GM23338 (cell line): ENCODE measurements around the gene UMODL1. TPM values are rescaled to one million over a fixed set of nuclear protein-coding genes. Genes with fewer than 3 reads are reported as not detected.
A peak's percentile ranks its signal among the peaks of the same experiment; 100 is the strongest.

Experiments
- ATAC-seq: fragments of 200-7000 bp; cut with Tn5 transposase; 3 replicates; pipeline ENCODE4 v1.9.1; 2020
- DNase-seq: peaks from one replicate; pipeline ENCODE4 v3.0.0-alpha.2; 2015; ENCODE audit warnings: low spot score
- H2AFZ ChIP-seq: fragments of 200-600 bp; sonication (generic); 2 replicates; pipeline ENCODE4 v1.8.0; 2016; ENCODE audit warnings: antibody characterized with exemption, mild to moderate bottlenecking, moderate library complexity
- H3F3A ChIP-seq: fragments of 200-600 bp; sonication (generic); replicated peaks from 2 replicates; pipeline ENCODE4 v1.8.0; 2017; ENCODE audit warnings: antibody characterized with exemption, mixed run types, low read depth
- H3K27ac ChIP-seq: fragments of 200-600 bp; sonication (generic); 2 replicates; pipeline ENCODE4 v1.6.1; 2016; ENCODE audit warnings: low read depth
- H3K27me3 ChIP-seq: fragments of 200-600 bp; sonication (generic); 2 replicates; pipeline ENCODE4 v1.8.0; 2016; ENCODE audit warnings: mild to moderate bottlenecking, mixed run types, moderate library complexity; ENCODE audit not compliant: insufficient read depth
- H3K36me3 ChIP-seq: fragments of 200-600 bp; sonication (generic); 2 replicates; pipeline ENCODE4 v1.8.0; 2016; ENCODE audit warnings: mild to moderate bottlenecking; ENCODE audit not compliant: insufficient read depth
- H3K4me1 ChIP-seq: fragments of 200-600 bp; sonication (generic); 2 replicates; pipeline ENCODE4 v1.8.0; 2016; ENCODE audit warnings: mild to moderate bottlenecking, moderate library complexity; ENCODE audit not compliant: insufficient read depth
- H3K4me2 ChIP-seq: fragments of 200-600 bp; sonication (generic); 2 replicates; pipeline ENCODE4 v1.7.1; 2017; ENCODE audit warnings: mixed run types
- H3K4me3 ChIP-seq: fragments of 200-600 bp; sonication (generic); 2 replicates; pipeline ENCODE4 v1.6.1; 2016; ENCODE audit warnings: mixed run types
- H3K79me2 ChIP-seq: fragments of 200-600 bp; sonication (generic); replicated peaks from 2 replicates; pipeline ENCODE4 v1.8.0; 2017; ENCODE audit warnings: mild to moderate bottlenecking; ENCODE audit not compliant: insufficient read depth
- H3K9me2 ChIP-seq: fragments of 200-600 bp; sonication (generic); 2 replicates; pipeline ENCODE4 v1.8.0; 2017; ENCODE audit not compliant: insufficient read depth
- H4K20me1 ChIP-seq: fragments of 200-600 bp; sonication (generic); replicated peaks from 2 replicates; pipeline ENCODE4 v1.8.0; 2017; ENCODE audit warnings: mild to moderate bottlenecking; ENCODE audit not compliant: insufficient read depth
- H3K27ac Mint-ChIP-seq: 2 replicates; pipeline ENCODE4 v1.8.0; 2020; ENCODE audit warnings: inconsistent platforms, mild to moderate bottlenecking, moderate library complexity, mixed read lengths
- H3K27me3 Mint-ChIP-seq: 3 replicates; pipeline ENCODE4 v1.8.0; 2022; ENCODE audit warnings: low read depth, mild to moderate bottlenecking, moderate library complexity, mixed read lengths, inconsistent platforms; ENCODE audit not compliant: insufficient read depth, poor library complexity
- H3K36me3 Mint-ChIP-seq: 3 replicates; pipeline ENCODE4 v1.8.0; 2021; ENCODE audit warnings: low read depth, mild to moderate bottlenecking, inconsistent platforms, moderate library complexity, mixed read lengths
- H3K4me1 Mint-ChIP-seq: 3 replicates; pipeline ENCODE4 v1.8.0; 2020; ENCODE audit warnings: mild to moderate bottlenecking, inconsistent platforms, mixed read lengths
- H3K4me3 Mint-ChIP-seq: 3 replicates; pipeline ENCODE4 v1.8.0; 2021; ENCODE audit warnings: moderate library complexity, mild to moderate bottlenecking, inconsistent platforms, mixed read lengths
- H3K9me3 Mint-ChIP-seq: 3 replicates; pipeline ENCODE4 v1.8.0; 2020; ENCODE audit warnings: moderate library complexity, mild to moderate bottlenecking, inconsistent platforms, mixed read lengths
- CREB1 ChIP-seq: fragments of 250-450 bp; sonication (Bioruptor Pico); IDR thresholded peaks from 2 replicates; pipeline ENCODE4 v1.5.0; 2020; ENCODE audit warnings: low read depth, mild to moderate bottlenecking, moderate library complexity
- EZH2 ChIP-seq: fragments of 200-600 bp; sonication (generic); IDR thresholded peaks from one replicate; pipeline ENCODE4 v1.8.0; 2017; ENCODE audit warnings: antibody characterized with exemption, mild to moderate bottlenecking, low read depth; ENCODE audit not compliant: unreplicated experiment
- EZH2phosphoT487 ChIP-seq: fragments of 200-600 bp; sonication (generic); IDR thresholded peaks from one replicate; pipeline ENCODE4 v1.8.1; 2018; ENCODE audit warnings: antibody characterized with exemption; ENCODE audit not compliant: unreplicated experiment
- JUNB ChIP-seq: IDR thresholded peaks from one replicate; pipeline ENCODE4 v1.6.1; 2016; ENCODE audit warnings: antibody characterized with exemption; ENCODE audit not compliant: unreplicated experiment
- NANOG ChIP-seq: IDR thresholded peaks from 2 replicates; pipeline ENCODE4 v1.6.1; 2016; ENCODE audit warnings: antibody characterized with exemption, borderline replicate concordance
- POLR2AphosphoS5 ChIP-seq: IDR thresholded peaks from 2 replicates; pipeline ENCODE4 v1.6.1; 2016; ENCODE audit warnings: antibody characterized with exemption, low read depth
- STAT1 ChIP-seq: IDR thresholded peaks from one replicate; pipeline ENCODE4 v1.6.1; 2016; ENCODE audit warnings: antibody characterized with exemption; ENCODE audit not compliant: unreplicated experiment
- ZNF114 ChIP-seq: fragments of 250-450 bp; sonication (Bioruptor Pico); IDR thresholded peaks from 2 replicates; pipeline ENCODE4 v1.5.0; 2020; ENCODE audit warnings: mild to moderate bottlenecking, moderate library complexity
- ZNF331 ChIP-seq: fragments of 250-450 bp; sonication (Bioruptor Pico); IDR thresholded peaks from 2 replicates; pipeline ENCODE4 v1.5.0; 2020; ENCODE audit warnings: low read depth, mild to moderate bottlenecking, moderate library complexity
- polyA plus RNA-seq: library from polyadenylated mRNA; unstranded; fragments of >200 nt; fragmentation: Nextera tagmentation; extraction: Ambion mirVana; gene quantifications from 2 replicates; pipeline ENCODE4 v1.2.1, GENCODE V29; 2016
- total RNA-seq: library from RNA; depleted of rRNA; stranded (reverse); fragments of >200 nt; shearing (Covaris generic); gene quantifications from 2 replicates; pipeline ENCODE4 v1.2.3, GENCODE V29; 2014
- TF ChIP-seq, protein P1 (sequence below): fragments of 250-450 bp; sonication (Bioruptor Pico); IDR thresholded peaks from 2 replicates; pipeline ENCODE4 v1.5.0; 2020; ENCODE audit warnings: mild to moderate bottlenecking, moderate library complexity
- TF ChIP-seq, protein P2 (sequence below): IDR thresholded peaks from 2 replicates; pipeline ENCODE4 v1.6.1; 2016; ENCODE audit warnings: antibody characterized with exemption
- TF ChIP-seq, protein P3 (sequence below), 2 experiments: fragments of 200-600 bp in 1 of 2; sonication (generic) in 1 of 2; conservative IDR thresholded peaks; 2 replicates each; pipeline versions ENCODE4 v1.5.1 to v1.6.1; 2016 to 2017; ENCODE audit warnings: antibody characterized with exemption in 2 of 2, low read depth in 2 of 2, mild to moderate bottlenecking in 2 of 2, moderate library complexity in 1 of 2

The UMODL1 gene
- total and polyA plus RNA-seq, 2 experiments from 2014 or later: not detected

DNA sequence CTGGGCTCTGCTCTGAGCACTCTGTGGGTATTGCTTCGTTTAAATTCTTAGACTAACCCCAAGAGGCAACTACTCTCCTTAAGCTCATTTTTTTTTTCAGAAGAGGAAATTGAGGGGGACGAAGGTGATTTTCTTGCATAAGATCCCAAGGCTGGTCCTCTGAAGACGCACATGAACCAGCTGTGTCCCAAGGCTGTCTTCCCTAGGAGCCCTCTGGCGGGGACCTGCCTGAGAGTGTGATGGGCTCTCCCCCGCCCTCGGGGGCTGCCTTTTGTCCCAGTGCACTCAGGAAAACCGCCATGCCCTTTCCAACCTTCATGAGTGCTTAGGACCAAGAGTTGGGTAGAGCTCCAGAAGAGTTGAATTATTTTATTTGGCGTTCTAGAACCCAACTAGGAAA is 21.7 kb downstream of the UMODL1 start:
- Mint-ChIP-seq H3K27me3 (peaks cover 12% of the 10 kb centered on the region), H3K27ac (no peak overlapping the region), H3K9me3 (peaks cover 16% of the 10 kb centered on the region), H3K4me3 (no peak overlapping the region), H3K36me3 (peaks cover 11% of the 10 kb centered on the region; the same call in 2 of the 3 replicates), H3K4me1 (peaks cover 15% of the 10 kb centered on the region)
- Histone ChIP-seq H3K4me2 (no peak overlapping the region; the same call in 1 of the 2 replicates), H3K4me1 (peaks cover 7% of the 10 kb centered on the region; the same call in 1 of the 2 replicates), H4K20me1 (no peaks in the 10 kb centered on the region), H3K4me3 (no peak overlapping the region), H3K79me2 (no peaks in the 10 kb centered on the region), H3F3A (no peaks in the 10 kb centered on the region), H3K27ac (no peak overlapping the region), H3K9me2 (no peaks in the 10 kb centered on the region), H3K27me3 (no peaks in the 10 kb centered on the region), H2AFZ (peak overlapping the region; percentile 59; the same call in 1 of the 2 replicates), H3K36me3 (no peaks in the 10 kb centered on the region)
- DNase-seq: no peak
- peak; percentile 65 for ATAC-seq
- TF ChIP-seq POLR2AphosphoS5 (no peak), EZH2 (no peak)

DNA sequence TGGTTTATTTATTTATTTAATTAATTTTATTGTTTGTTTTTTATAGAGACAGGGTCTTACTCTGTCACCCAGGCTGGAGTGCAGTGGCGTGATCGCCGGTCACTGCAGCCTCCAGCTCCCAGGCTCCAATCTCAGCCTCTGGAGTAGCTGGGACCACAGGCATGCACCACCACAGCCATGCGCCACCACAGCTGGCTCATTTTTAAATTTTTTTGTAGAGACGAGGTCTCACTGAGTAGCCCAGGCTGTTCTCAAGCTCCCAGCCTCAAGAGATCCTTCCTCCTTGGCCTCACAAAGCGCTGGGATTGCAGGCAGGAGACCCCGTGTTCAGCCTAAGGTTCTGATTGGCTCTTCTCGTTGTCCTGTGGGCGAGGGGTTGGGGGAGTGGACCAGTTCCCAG is 22.1 kb downstream of the UMODL1 start:
- Histone ChIP-seq H3K4me3 (no peak overlapping the region), H3K4me1 (peaks cover 7% of the 10 kb centered on the region; the same call in 1 of the 2 replicates), H3K9me2 (no peaks in the 10 kb centered on the region), H3K27ac (no peak overlapping the region), H3K4me2 (no peak overlapping the region), H3K36me3 (no peaks in the 10 kb centered on the region), H3K27me3 (no peaks in the 10 kb centered on the region), H3F3A (no peaks in the 10 kb centered on the region), H2AFZ (no peak overlapping the region), H3K79me2 (no peaks in the 10 kb centered on the region), H4K20me1 (no peaks in the 10 kb centered on the region)
- ATAC-seq: no peak
- Mint-ChIP-seq H3K9me3 (peaks cover 16% of the 10 kb centered on the region), H3K4me1 (peaks cover 15% of the 10 kb centered on the region), H3K27me3 (peaks cover 10% of the 10 kb centered on the region), H3K36me3 (peaks cover 11% of the 10 kb centered on the region; the same call in 2 of the 3 replicates), H3K4me3 (no peak overlapping the region), H3K27ac (no peak overlapping the region)
- no peak for DNase-seq
- TF ChIP-seq, protein P1, sequence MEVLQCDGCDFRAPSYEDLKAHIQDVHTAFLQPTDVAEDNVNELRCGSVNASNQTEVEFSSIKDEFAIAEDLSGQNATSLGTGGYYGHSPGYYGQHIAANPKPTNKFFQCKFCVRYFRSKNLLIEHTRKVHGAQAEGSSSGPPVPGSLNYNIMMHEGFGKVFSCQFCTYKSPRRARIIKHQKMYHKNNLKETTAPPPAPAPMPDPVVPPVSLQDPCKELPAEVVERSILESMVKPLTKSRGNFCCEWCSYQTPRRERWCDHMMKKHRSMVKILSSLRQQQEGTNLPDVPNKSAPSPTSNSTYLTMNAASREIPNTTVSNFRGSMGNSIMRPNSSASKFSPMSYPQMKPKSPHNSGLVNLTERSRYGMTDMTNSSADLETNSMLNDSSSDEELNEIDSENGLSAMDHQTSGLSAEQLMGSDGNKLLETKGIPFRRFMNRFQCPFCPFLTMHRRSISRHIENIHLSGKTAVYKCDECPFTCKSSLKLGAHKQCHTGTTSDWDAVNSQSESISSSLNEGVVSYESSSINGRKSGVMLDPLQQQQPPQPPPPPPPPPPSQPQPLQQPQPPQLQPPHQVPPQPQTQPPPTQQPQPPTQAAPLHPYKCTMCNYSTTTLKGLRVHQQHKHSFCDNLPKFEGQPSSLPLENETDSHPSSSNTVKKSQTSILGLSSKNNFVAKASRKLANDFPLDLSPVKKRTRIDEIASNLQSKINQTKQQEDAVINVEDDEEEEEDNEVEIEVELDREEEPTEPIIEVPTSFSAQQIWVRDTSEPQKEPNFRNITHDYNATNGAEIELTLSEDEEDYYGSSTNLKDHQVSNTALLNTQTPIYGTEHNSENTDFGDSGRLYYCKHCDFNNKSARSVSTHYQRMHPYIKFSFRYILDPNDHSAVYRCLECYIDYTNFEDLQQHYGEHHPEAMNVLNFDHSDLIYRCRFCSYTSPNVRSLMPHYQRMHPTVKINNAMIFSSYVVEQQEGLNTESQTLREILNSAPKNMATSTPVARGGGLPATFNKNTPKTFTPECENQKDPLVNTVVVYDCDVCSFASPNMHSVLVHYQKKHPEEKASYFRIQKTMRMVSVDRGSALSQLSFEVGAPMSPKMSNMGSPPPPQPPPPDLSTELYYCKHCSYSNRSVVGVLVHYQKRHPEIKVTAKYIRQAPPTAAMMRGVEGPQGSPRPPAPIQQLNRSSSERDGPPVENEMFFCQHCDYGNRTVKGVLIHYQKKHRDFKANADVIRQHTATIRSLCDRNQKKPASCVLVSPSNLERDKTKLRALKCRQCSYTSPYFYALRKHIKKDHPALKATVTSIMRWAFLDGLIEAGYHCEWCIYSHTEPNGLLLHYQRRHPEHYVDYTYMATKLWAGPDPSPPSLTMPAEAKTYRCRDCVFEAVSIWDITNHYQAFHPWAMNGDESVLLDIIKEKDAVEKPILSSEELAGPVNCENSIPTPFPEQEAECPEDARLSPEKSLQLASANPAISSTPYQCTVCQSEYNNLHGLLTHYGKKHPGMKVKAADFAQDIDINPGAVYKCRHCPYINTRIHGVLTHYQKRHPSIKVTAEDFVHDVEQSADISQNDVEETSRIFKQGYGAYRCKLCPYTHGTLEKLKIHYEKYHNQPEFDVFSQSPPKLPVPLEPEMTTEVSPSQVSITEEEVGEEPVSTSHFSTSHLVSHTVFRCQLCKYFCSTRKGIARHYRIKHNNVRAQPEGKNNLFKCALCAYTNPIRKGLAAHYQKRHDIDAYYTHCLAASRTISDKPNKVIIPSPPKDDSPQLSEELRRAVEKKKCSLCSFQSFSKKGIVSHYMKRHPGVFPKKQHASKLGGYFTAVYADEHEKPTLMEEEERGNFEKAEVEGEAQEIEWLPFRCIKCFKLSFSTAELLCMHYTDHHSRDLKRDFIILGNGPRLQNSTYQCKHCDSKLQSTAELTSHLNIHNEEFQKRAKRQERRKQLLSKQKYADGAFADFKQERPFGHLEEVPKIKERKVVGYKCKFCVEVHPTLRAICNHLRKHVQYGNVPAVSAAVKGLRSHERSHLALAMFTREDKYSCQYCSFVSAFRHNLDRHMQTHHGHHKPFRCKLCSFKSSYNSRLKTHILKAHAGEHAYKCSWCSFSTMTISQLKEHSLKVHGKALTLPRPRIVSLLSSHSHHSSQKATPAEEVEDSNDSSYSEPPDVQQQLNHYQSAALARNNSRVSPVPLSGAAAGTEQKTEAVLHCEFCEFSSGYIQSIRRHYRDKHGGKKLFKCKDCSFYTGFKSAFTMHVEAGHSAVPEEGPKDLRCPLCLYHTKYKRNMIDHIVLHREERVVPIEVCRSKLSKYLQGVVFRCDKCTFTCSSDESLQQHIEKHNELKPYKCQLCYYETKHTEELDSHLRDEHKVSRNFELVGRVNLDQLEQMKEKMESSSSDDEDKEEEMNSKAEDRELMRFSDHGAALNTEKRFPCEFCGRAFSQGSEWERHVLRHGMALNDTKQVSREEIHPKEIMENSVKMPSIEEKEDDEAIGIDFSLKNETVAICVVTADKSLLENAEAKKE (CRISPR knock-in tag): no peak
- TF ChIP-seq CREB1 (no peak), JUNB (no peak), ZNF114 (CRISPR knock-in tag) (no peak), EZH2 (no peak), POLR2AphosphoS5 (no peak), STAT1 (no peak), EZH2phosphoT487 (no peak), NANOG (no peak), ZNF331 (CRISPR knock-in tag) (no peak)
- TF ChIP-seq, protein P2, sequence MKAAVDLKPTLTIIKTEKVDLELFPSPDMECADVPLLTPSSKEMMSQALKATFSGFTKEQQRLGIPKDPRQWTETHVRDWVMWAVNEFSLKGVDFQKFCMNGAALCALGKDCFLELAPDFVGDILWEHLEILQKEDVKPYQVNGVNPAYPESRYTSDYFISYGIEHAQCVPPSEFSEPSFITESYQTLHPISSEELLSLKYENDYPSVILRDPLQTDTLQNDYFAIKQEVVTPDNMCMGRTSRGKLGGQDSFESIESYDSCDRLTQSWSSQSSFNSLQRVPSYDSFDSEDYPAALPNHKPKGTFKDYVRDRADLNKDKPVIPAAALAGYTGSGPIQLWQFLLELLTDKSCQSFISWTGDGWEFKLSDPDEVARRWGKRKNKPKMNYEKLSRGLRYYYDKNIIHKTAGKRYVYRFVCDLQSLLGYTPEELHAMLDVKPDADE: no peak
- TF ChIP-seq, protein P3, sequence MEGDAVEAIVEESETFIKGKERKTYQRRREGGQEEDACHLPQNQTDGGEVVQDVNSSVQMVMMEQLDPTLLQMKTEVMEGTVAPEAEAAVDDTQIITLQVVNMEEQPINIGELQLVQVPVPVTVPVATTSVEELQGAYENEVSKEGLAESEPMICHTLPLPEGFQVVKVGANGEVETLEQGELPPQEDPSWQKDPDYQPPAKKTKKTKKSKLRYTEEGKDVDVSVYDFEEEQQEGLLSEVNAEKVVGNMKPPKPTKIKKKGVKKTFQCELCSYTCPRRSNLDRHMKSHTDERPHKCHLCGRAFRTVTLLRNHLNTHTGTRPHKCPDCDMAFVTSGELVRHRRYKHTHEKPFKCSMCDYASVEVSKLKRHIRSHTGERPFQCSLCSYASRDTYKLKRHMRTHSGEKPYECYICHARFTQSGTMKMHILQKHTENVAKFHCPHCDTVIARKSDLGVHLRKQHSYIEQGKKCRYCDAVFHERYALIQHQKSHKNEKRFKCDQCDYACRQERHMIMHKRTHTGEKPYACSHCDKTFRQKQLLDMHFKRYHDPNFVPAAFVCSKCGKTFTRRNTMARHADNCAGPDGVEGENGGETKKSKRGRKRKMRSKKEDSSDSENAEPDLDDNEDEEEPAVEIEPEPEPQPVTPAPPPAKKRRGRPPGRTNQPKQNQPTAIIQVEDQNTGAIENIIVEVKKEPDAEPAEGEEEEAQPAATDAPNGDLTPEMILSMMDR (conservative IDR thresholded peaks at IDR 0.05; ENCODE audit: low read depth in 2 of 2): no peak
